H9 (cell line): ENCODE results near the gene TMEM165. TPM values are rescaled to one million over a fixed set of nuclear protein-coding genes. Genes with fewer than 3 reads are reported as not detected.

Experiments used
- DNase-seq: peaks from one replicate; pipeline ENCODE4 v3.0.0-alpha.2; 2017
- H2AFZ ChIP-seq: one replicate; pipeline ENCODE4 v1.6.1; 2013; ENCODE audit warnings: mild to moderate bottlenecking, low read length, control low read depth, moderate library complexity
- H2AK5ac ChIP-seq: 2 replicates; pipeline ENCODE4 v1.6.1; 2013; ENCODE audit warnings: low read length, control low read depth, mixed read lengths; ENCODE audit not compliant: insufficient read length
- H2BK120ac ChIP-seq: one replicate; pipeline ENCODE4 v1.6.1; 2013; ENCODE audit warnings: low read depth, mild to moderate bottlenecking, low read length, control low read depth, inconsistent platforms; ENCODE audit not compliant: poor library complexity, severe bottlenecking
- H2BK12ac ChIP-seq: 2 replicates; pipeline ENCODE4 v1.6.1; 2013; ENCODE audit warnings: low read length, control low read depth, mixed read lengths, low read depth; ENCODE audit not compliant: insufficient read length
- H2BK15ac ChIP-seq: 2 replicates; pipeline ENCODE4 v1.6.1; 2013; ENCODE audit warnings: low read depth, low read length, control low read depth
- H2BK20ac ChIP-seq: one replicate; pipeline ENCODE4 v1.6.1; 2013; ENCODE audit warnings: low read depth, mild to moderate bottlenecking, low read length, control low read depth, inconsistent platforms; ENCODE audit not compliant: poor library complexity, severe bottlenecking
- H2BK5ac ChIP-seq: 2 replicates; pipeline ENCODE4 v1.6.1; 2013; ENCODE audit warnings: low read length, control low read depth, mixed read lengths; ENCODE audit not compliant: insufficient read length
- H3K14ac ChIP-seq: 2 replicates; pipeline ENCODE4 v1.6.1; 2013; ENCODE audit warnings: low read length, control low read depth; ENCODE audit not compliant: insufficient read depth
- H3K18ac ChIP-seq: 2 replicates; pipeline ENCODE4 v1.6.1; 2013; ENCODE audit warnings: low read depth, mild to moderate bottlenecking, mixed read lengths, low read length, control low read depth; ENCODE audit not compliant: insufficient read length
- H3K23ac ChIP-seq: 2 replicates; pipeline ENCODE4 v1.6.1; 2013; ENCODE audit warnings: low read length, control low read depth, mixed read lengths, low read depth; ENCODE audit not compliant: insufficient read length
- H3K23me2 ChIP-seq: 2 replicates; pipeline ENCODE4 v1.6.1; 2013; ENCODE audit warnings: low read depth, mild to moderate bottlenecking, mixed read lengths, low read length, control low read depth; ENCODE audit not compliant: insufficient read length, poor library complexity, severe bottlenecking
- H3K27ac ChIP-seq: 2 replicates; pipeline ENCODE4 v1.5.1; 2013; ENCODE audit warnings: low read length, control low read depth, mixed read lengths, low read depth; ENCODE audit not compliant: insufficient read length
- H3K27me3 ChIP-seq: 2 replicates; pipeline ENCODE4 v1.6.1; 2013; ENCODE audit warnings: low read length, control low read depth, inconsistent platforms; ENCODE audit not compliant: insufficient read depth
- H3K4ac ChIP-seq: 2 replicates; pipeline ENCODE4 v1.6.1; 2013; ENCODE audit warnings: low read depth, mild to moderate bottlenecking, control low read depth, inconsistent platforms, low read length, moderate library complexity
- H3K4me1 ChIP-seq: 2 replicates; pipeline ENCODE4 v1.6.1; 2013; ENCODE audit warnings: low read length, control low read depth, inconsistent platforms; ENCODE audit not compliant: insufficient read depth
- H3K4me2 ChIP-seq: 2 replicates; pipeline ENCODE4 v1.6.1; 2013; ENCODE audit warnings: low read length, control low read depth, mixed read lengths; ENCODE audit not compliant: insufficient read length, insufficient read depth
- H3K56ac ChIP-seq: 2 replicates; pipeline ENCODE4 v1.6.1; 2013; ENCODE audit warnings: low read depth, mild to moderate bottlenecking, mixed read lengths, low read length, control low read depth; ENCODE audit not compliant: insufficient read length
- H3K79me1 ChIP-seq: 2 replicates; pipeline ENCODE4 v1.6.1; 2013; ENCODE audit warnings: low read depth, mild to moderate bottlenecking, moderate library complexity, low read length, control low read depth, inconsistent platforms; ENCODE audit not compliant: insufficient read depth, poor library complexity, severe bottlenecking
- H3K79me2 ChIP-seq: 2 replicates; pipeline ENCODE4 v1.6.1; 2013; ENCODE audit warnings: low read length, control low read depth, inconsistent platforms; ENCODE audit not compliant: insufficient read depth
- H3K9ac ChIP-seq: 2 replicates; pipeline ENCODE4 v1.6.1; 2013; ENCODE audit warnings: low read length, control low read depth, mixed read lengths; ENCODE audit not compliant: insufficient read length; ENCODE audit errors: extremely low read depth
- H3K9me3 ChIP-seq: one replicate; pipeline ENCODE4 v1.6.1; 2013; ENCODE audit warnings: low read depth, low read length, inconsistent platforms; ENCODE audit not compliant: control insufficient read depth
- H3T11ph ChIP-seq: one replicate; pipeline ENCODE4 v1.6.1; 2013; ENCODE audit warnings: mild to moderate bottlenecking, low read length, control low read depth, inconsistent platforms
- H4K20me1 ChIP-seq: one replicate; pipeline ENCODE4 v1.6.1; 2013; ENCODE audit not compliant: control insufficient read depth, insufficient read length, insufficient read depth
- H4K5ac ChIP-seq: 2 replicates; pipeline ENCODE4 v1.6.1; 2013; ENCODE audit warnings: low read depth, mild to moderate bottlenecking, mixed read lengths, low read length, control low read depth; ENCODE audit not compliant: insufficient read length
- H4K8ac ChIP-seq: replicated peaks from 2 replicates; pipeline ENCODE4 v1.6.1; 2013; ENCODE audit warnings: low read length, control low read depth, mixed read lengths, low read depth; ENCODE audit not compliant: insufficient read length
- H4K91ac ChIP-seq: 2 replicates; pipeline ENCODE4 v1.6.1; 2013; ENCODE audit warnings: low read depth, mild to moderate bottlenecking, moderate library complexity, mixed read lengths, low read length, control low read depth; ENCODE audit not compliant: insufficient read length
- H3K27ac Mint-ChIP-seq, 3 experiments: 2 replicates in 2 of 3; 3 replicates in 1 of 3; pipeline ENCODE4 v1.8.0; 2020 to 2021; ENCODE audit warnings: mixed read lengths in 3 of 3, mild to moderate bottlenecking in 1 of 3, moderate library complexity in 1 of 3
- H3K27me3 Mint-ChIP-seq: 2 replicates; pipeline ENCODE4 v1.8.0; 2021; ENCODE audit warnings: low read depth, mild to moderate bottlenecking, moderate library complexity, mixed read lengths
- H3K36me3 Mint-ChIP-seq, 3 experiments: 2 replicates in 2 of 3; 3 replicates in 1 of 3; pipeline ENCODE4 v1.8.0; 2020 to 2021; ENCODE audit warnings: low read depth in 3 of 3, mixed read lengths in 3 of 3; ENCODE audit not compliant: insufficient read depth in 1 of 3
- H3K4me1 Mint-ChIP-seq, 2 experiments: 2 replicates each; pipeline ENCODE4 v1.8.0; 2020; ENCODE audit warnings: mixed read lengths in 2 of 2
- H3K4me3 Mint-ChIP-seq, 2 experiments: 2 replicates in 1 of 2; 3 replicates in 1 of 2; pipeline ENCODE4 v1.8.0; 2020 to 2021; ENCODE audit warnings: mild to moderate bottlenecking in 2 of 2, mixed read lengths in 2 of 2, moderate library complexity in 1 of 2
- H3K9me3 Mint-ChIP-seq, 2 experiments: 2 replicates in 1 of 2; 3 replicates in 1 of 2; pipeline ENCODE4 v1.8.0; 2020; ENCODE audit warnings: mild to moderate bottlenecking in 2 of 2, mixed read lengths in 2 of 2, moderate library complexity in 1 of 2
- WGBS: extraction: QIAGEN DNeasy Blood & Tissue Kit; methylation state at CpG from one replicate; pipeline ENCODE4 v1.1.7; 2013; ENCODE audit warnings: missing lambda C conversion rate, low lambda C conversion rate, mixed read lengths; ENCODE audit not compliant: insufficient read length; ENCODE audit errors: extremely low coverage; 5-methylcytosine and 5-hydroxymethylcytosine counted together
- total RNA-seq: library from RNA; stranded (reverse); gene quantifications from 2 replicates; pipeline ENCODE4 v1.2.1, GENCODE V29; 2021
- TF ChIP-seq, protein P1 (sequence below): fragments of 200-600 bp; sonication (generic); conservative IDR thresholded peaks from 3 replicates; pipeline ENCODE4 v1.8.0; 2021; ENCODE audit warnings: antibody characterized with exemption, mild to moderate bottlenecking

TMEM165 gene
- total RNA-seq, 1 experiment from 2014 or later: 87.2 TPM

DNA sequence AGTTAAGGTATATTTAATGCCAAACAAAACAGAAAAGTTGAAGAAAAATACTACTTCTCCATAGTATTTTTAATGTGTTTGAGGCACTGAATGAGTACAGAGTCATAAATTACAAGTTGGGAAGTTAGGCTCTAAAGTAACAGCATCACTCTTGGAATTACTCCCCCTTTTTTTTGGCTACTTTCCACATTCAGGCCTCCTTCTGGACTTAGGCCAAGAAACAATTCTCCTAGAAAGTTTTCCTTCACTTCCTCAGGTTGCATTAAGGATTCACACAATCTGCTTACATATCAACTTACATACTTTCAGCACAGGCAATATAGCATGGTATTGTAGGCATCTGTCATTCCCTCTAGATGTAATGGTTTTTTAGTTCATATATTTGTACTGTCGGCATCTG lies 52.1 kb downstream of the TMEM165 start:
- Histone ChIP-seq H3K27me3 (no peaks in the 10 kb centered on the region), H3K23me2 (no peaks in the 10 kb centered on the region), H3K18ac (no peak overlapping the region), H3K27ac (no peak overlapping the region), H3T11ph (no peak overlapping the region), H4K20me1 (no peaks in the 10 kb centered on the region), H2BK12ac (no peak overlapping the region), H3K9ac (no peak overlapping the region), H3K9me3 (no peaks in the 10 kb centered on the region), H2BK15ac (no peak overlapping the region), H2BK20ac (no peak overlapping the region), H2BK5ac (no peak overlapping the region), H3K4me1 (no peaks in the 10 kb centered on the region), H3K79me2 (no peaks in the 10 kb centered on the region), H3K4me2 (no peak overlapping the region), H4K5ac (no peak overlapping the region), H3K14ac (no peak overlapping the region), H2AFZ (no peak overlapping the region), H3K79me1 (no peaks in the 10 kb centered on the region), H4K8ac (no peak overlapping the region), H2BK120ac (no peak overlapping the region), H4K91ac (no peak overlapping the region), H3K23ac (no peak overlapping the region), H3K4ac (no peak overlapping the region), H3K56ac (no peak overlapping the region), H2AK5ac (no peak overlapping the region)
- no peak for DNase-seq
- WGBS: no CpG with 5 or more reads among the region's 1 CpG
- Mint-ChIP-seq H3K27me3 (no peaks in the 10 kb centered on the region), H3K36me3 (peaks cover 6 to 50% (median 48%) of the 10 kb centered on the region in 3 experiments; a peak in 6 of 7 replicates), H3K4me1 (no peaks in the 10 kb centered on the region), H3K27ac (no peak overlapping the region), H3K9me3 (no peaks in the 10 kb centered on the region), H3K4me3 (no peak overlapping the region)
- TF ChIP-seq, protein P1, sequence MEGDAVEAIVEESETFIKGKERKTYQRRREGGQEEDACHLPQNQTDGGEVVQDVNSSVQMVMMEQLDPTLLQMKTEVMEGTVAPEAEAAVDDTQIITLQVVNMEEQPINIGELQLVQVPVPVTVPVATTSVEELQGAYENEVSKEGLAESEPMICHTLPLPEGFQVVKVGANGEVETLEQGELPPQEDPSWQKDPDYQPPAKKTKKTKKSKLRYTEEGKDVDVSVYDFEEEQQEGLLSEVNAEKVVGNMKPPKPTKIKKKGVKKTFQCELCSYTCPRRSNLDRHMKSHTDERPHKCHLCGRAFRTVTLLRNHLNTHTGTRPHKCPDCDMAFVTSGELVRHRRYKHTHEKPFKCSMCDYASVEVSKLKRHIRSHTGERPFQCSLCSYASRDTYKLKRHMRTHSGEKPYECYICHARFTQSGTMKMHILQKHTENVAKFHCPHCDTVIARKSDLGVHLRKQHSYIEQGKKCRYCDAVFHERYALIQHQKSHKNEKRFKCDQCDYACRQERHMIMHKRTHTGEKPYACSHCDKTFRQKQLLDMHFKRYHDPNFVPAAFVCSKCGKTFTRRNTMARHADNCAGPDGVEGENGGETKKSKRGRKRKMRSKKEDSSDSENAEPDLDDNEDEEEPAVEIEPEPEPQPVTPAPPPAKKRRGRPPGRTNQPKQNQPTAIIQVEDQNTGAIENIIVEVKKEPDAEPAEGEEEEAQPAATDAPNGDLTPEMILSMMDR: no peak
